Kidney (tissue), 14 donors: ENCODE results near the gene KL. TPM values are rescaled to one million over a fixed set of nuclear protein-coding genes. Genes with fewer than 3 reads are reported as not detected.

Source experiments
- DNase-seq, 5 donors: peaks; one replicate each; pipeline ENCODE4 v3.0.0-alpha.2; 2013 to 2020
- FAIRE-seq: peaks from 2 replicates; lab custom pipeline; 2012; peaks lifted over from hg19 to GRCh38; lab: Jason Lieb, UNC
- H3K27ac ChIP-seq, 2 donors: one replicate each; pipeline ENCODE4 v1.7.0; 2013; ENCODE audit warnings: low read depth in 2 of 2, low read length in 2 of 2, inconsistent platforms in 1 of 2
- H3K27me3 ChIP-seq: one replicate; pipeline ENCODE4 v1.7.1; 2013; ENCODE audit warnings: low read length, inconsistent platforms; ENCODE audit not compliant: control insufficient read depth, insufficient read depth
- H3K36me3 ChIP-seq, 3 donors: one replicate each; pipeline versions ENCODE4 v1.7.0 to v1.7.1; 2013; ENCODE audit warnings: low read length in 3 of 3, control low read depth in 1 of 3, inconsistent platforms in 1 of 3; ENCODE audit not compliant: insufficient read depth in 3 of 3, control insufficient read depth in 2 of 3
- H3K4me1 ChIP-seq, 3 donors: one replicate each; pipeline versions ENCODE4 v1.7.0 to v1.7.1; 2013; ENCODE audit warnings: low read length in 3 of 3, inconsistent platforms in 1 of 3, low read depth in 1 of 3; ENCODE audit not compliant: control insufficient read depth in 2 of 3, insufficient read depth in 2 of 3
- H3K4me3 ChIP-seq, 3 donors: one replicate each; pipeline versions ENCODE4 v1.7.0 to v1.8.1; 2013; ENCODE audit warnings: low read length in 3 of 3, control low read depth in 1 of 3, inconsistent platforms in 1 of 3
- H3K9ac ChIP-seq, 3 donors: one replicate each; pipeline versions ENCODE4 v1.7.0 to v1.7.1; 2013; ENCODE audit warnings: low read length in 3 of 3, control low read depth in 1 of 3, inconsistent platforms in 1 of 3
- H3K9me3 ChIP-seq, 3 donors: one replicate each; pipeline versions ENCODE4 v1.7.0 to v1.7.1; 2013; ENCODE audit warnings: low read length in 3 of 3, control low read depth in 1 of 3, inconsistent platforms in 1 of 3; ENCODE audit not compliant: control insufficient read depth in 2 of 3, insufficient read depth in 1 of 3
- intact Hi-C: fragments of 100-400 bp; cut with DNase I; formaldehyde crosslinking; loops from one replicate; pipeline ENCODE4 v1.11.1; 2022
- polyA plus RNA-seq: library from polyadenylated mRNA; stranded (reverse); fragments of 350-450 nt; fragmentation: Illumina TruSeq; extraction: RNeasy Lipid Tissue Mini Kit (QIAGEN cat#74804); gene quantifications from one replicate; pipeline ENCODE4 v1.2.3, GENCODE V29; 2014; ENCODE audit warnings: low read depth, low replicate concordance; ENCODE audit not compliant: insufficient read depth
- total RNA-seq: library from RNA; stranded (reverse); fragmentation: NEBNext Ultra II Directional; extraction: Animal tissue kit (Norgen Biotek cat#: 25700); gene quantifications from one replicate; pipeline ENCODE4 v1.2.1, GENCODE V29; 2021
- TF ChIP-seq, protein P1 (sequence below): IDR thresholded peaks from 3 replicates; pipeline ENCODE4 v1.5.1; 2012; ENCODE audit warnings: mild to moderate bottlenecking, moderate library complexity, borderline replicate concordance; ENCODE audit not compliant: insufficient read depth; ENCODE audit errors: extremely low read depth
- donor health status: control.
- donor health status: control.
- donor health status: control.
- donor health status: control.
- donor health status: control.
- donor health status: DM: yes; HTN: yes; CAD: no.
- donor health status: Normal renal cell carcinoma (clear cell type).

Gene KL
- total and polyA plus RNA-seq, 2 donors from 2014 or later = 12.5 to 47.4 TPM

DNA sequence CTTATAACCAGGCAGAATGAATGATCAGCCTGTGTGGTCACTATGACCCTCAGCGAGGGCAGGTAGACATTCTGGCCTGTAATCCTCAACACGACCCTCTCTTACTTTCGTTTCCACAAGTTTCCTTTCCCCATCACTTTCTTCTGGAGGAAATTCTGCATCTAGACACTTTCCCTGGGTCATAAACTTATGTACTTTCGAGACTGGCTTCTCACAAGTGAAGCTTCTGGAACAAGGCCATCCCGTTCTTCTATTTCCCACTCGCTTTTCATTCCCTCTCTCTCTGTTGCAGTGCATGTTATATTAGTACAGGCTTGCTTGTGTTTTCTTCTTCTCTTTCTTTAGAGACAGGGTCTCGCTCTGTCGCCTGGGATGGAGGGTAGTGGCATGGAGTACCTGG is 23.1 kb upstream of the KL start:
- Histone ChIP-seq H3K4me1 (no peaks in the 10 kb centered on the region), H3K4me3 (no peak overlapping the region), H3K9me3 (no peaks in the 10 kb centered on the region), H3K36me3 (no peaks in the 10 kb centered on the region), H3K27me3 (no peaks in the 10 kb centered on the region), H3K9ac (no peak overlapping the region), H3K27ac (no peak overlapping the region)
- FAIRE-seq (no peak), DNase-seq (no peak)
- TF ChIP-seq, protein P1, sequence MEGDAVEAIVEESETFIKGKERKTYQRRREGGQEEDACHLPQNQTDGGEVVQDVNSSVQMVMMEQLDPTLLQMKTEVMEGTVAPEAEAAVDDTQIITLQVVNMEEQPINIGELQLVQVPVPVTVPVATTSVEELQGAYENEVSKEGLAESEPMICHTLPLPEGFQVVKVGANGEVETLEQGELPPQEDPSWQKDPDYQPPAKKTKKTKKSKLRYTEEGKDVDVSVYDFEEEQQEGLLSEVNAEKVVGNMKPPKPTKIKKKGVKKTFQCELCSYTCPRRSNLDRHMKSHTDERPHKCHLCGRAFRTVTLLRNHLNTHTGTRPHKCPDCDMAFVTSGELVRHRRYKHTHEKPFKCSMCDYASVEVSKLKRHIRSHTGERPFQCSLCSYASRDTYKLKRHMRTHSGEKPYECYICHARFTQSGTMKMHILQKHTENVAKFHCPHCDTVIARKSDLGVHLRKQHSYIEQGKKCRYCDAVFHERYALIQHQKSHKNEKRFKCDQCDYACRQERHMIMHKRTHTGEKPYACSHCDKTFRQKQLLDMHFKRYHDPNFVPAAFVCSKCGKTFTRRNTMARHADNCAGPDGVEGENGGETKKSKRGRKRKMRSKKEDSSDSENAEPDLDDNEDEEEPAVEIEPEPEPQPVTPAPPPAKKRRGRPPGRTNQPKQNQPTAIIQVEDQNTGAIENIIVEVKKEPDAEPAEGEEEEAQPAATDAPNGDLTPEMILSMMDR = no peak
- intact Hi-C loops = no loop called here

DNA sequence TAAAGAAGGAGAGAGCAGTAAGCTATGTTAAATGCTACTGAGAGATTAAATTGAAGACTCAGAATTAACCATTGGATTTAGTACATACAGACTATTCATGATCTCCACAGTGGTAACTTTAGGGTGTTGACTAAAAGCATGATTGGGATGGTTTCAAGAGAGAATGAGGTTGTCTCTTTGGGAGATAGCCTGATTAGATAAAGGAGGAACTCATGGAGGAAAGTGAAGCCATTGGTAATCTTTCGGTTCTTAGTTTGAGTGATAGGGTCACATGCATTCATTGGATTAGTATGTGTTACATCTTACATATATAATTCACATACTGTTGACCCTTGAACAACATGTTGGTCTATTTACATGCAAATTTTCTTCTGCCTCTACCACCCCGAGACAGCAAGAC is 18.8 kb upstream of the KL start:
- TF ChIP-seq, protein P1 = no peak
- DNase-seq (no peak), FAIRE-seq (no peak)
- intact Hi-C loops = no loop called here
- Histone ChIP-seq H3K27me3 (no peaks in the 10 kb centered on the region), H3K4me1 (no peaks in the 10 kb centered on the region), H3K36me3 (no peaks in the 10 kb centered on the region), H3K27ac (no peak overlapping the region), H3K9ac (no peak overlapping the region), H3K9me3 (no peaks in the 10 kb centered on the region), H3K4me3 (no peak overlapping the region)

DNA sequence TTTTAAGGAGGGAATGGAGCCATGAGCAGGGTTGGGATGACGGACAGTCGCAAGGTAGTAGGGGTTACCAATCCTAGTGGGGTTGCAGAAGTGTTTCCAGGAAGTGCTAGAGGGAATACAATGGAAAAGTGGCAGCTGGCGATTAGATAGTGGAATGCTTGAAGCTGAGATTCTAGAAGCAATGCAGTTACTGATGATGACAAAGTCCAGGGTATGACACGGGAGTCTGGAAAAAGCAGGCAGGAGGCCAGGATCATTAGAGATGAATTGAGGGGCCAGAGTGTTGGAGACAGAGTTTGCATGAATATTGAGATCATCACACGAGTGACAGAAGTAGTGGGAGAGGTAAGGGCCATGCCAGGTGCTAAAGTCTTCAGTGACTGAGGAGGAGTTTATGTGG is 17.3 kb upstream of the KL start:
- no peak for DNase-seq
- no peak overlapping the region for H3K27ac ChIP-seq
- H3K36me3 ChIP-seq = no peaks in the 10 kb centered on the region
- no peaks in the 10 kb centered on the region for H3K4me1 ChIP-seq
- H3K9ac ChIP-seq = no peak overlapping the region
- FAIRE-seq = no peak
- no peaks in the 10 kb centered on the region for H3K9me3 ChIP-seq
- H3K27me3 ChIP-seq = no peaks in the 10 kb centered on the region
- TF ChIP-seq, protein P1 = no peak
- intact Hi-C loops = no loop called here
- no peak overlapping the region for H3K4me3 ChIP-seq

DNA sequence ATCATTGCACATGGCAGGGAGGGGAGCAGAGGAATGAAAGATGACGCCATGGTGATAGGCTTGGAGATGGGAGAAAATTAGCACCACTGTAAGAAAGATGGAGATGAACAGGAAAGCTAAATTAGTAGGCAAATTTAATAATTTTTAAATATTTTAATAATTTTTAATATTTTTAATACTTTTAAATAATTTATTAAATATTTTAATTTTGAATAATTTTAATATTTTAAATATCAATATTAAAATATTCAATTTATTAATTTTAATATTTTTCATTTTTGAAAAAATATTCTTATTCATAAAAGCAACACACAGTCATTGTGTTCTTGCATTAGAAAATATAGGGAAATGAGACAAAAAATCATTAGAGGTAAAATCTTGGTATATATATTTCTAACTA is 15.9 kb upstream of the KL start:
- Histone ChIP-seq H3K36me3 (no peaks in the 10 kb centered on the region), H3K27ac (no peak overlapping the region), H3K9me3 (no peaks in the 10 kb centered on the region), H3K9ac (no peak overlapping the region), H3K27me3 (no peaks in the 10 kb centered on the region), H3K4me3 (no peak overlapping the region), H3K4me1 (no peaks in the 10 kb centered on the region)
- TF ChIP-seq, protein P1 = no peak
- intact Hi-C loops = no loop called here
- DNase-seq (no peak), FAIRE-seq (peak; percentile 95)
